GM18868 (cell line): ENCODE results near the gene TNF.
A peak's percentile ranks its signal among the peaks of the same experiment; 100 is the strongest.
"Not testable (repeated sequence)": the region's sequence is repeated elsewhere in the genome, so short reads cannot be mapped to it uniquely, and the experiment has no call there.

ENCODE experiments used
- ATAC-seq: cut with Tn5 transposase; IDR thresholded peaks from one replicate; pipeline ENCODE4 v1.9.1; 2021; ENCODE audit warnings: mild to moderate bottlenecking, moderate library complexity; ENCODE audit not compliant: unreplicated experiment

TNF gene

GRCh38 chr6:31586599-31587281 lies 11.4 kb downstream of the TNF start:
- ATAC-seq = no peak

- no peak for ATAC-seq
Measured at GRCh38 chr6:31587791-31588777, 12.7 kb downstream of the TNF start.

- no peak for ATAC-seq
Measured at GRCh38 chr6:31588871-31589650, 13.7 kb downstream of the TNF start.

- not testable (repeated sequence) for ATAC-seq
Measured at GRCh38 chr6:31590691-31591090, 15.3 kb downstream of the TNF start.

- no peak for ATAC-seq
Measured at GRCh38 chr6:31592396-31592771, 17.0 kb downstream of the TNF start.

GRCh38 chr6:31597006-31597405 lies 21.6 kb downstream of the TNF start:
- no peak for ATAC-seq

GRCh38 chr6:31607317-31607716 lies 32.0 kb downstream of the TNF start:
- ATAC-seq = no peak

GRCh38 chr6:31609519-31610406 lies 34.4 kb downstream of the TNF start:
- ATAC-seq = no peak

- ATAC-seq = no peak
Measured at GRCh38 chr6:31610968-31611367, 35.6 kb downstream of the TNF start.

- no peak for ATAC-seq
Measured at GRCh38 chr6:31614075-31614619, 38.8 kb downstream of the TNF start.

- no peak for ATAC-seq
Measured at GRCh38 chr6:31614684-31615578, 39.6 kb downstream of the TNF start, which contains the start of gene AIF1. AIF1 (plus strand) TSS chr6:31615234; CDS start chr6:31615330, 96 bp downstream.

- ATAC-seq = no peak
Measured at GRCh38 chr6:31615748-31616147, 40.4 kb downstream of the TNF start.

GRCh38 chr6:31617010-31617409 lies 41.6 kb downstream of the TNF start:
- no peak for ATAC-seq

GRCh38 chr6:31619805-31620585 lies 44.6 kb downstream of the TNF start:
- peak; percentile 85 for ATAC-seq

GRCh38 chr6:31620586-31621319 lies 45.4 kb downstream of the TNF start, which contains the start of gene PRRC2A:
PRRC2A (plus strand) TSS chr6:31620715; CDS start chr6:31622790, 2,075 bp downstream.
- ATAC-seq = peak; percentile 31

- ATAC-seq = no peak
Measured at GRCh38 chr6:31621320-31621939, 46.1 kb downstream of the TNF start.

GRCh38 chr6:31621991-31622390 lies 46.6 kb downstream of the TNF start:
- ATAC-seq = no peak
